COLO668 (cell line): Measurements from ENCODE around the gene KLHL25.
"Not testable (repeated sequence)": the region's sequence is repeated elsewhere in the genome, so short reads cannot be mapped to it uniquely, and the experiment has no call there.

ENCODE experiments used
- DNase-seq: peaks from one replicate; lab custom pipeline; 2025; ENCODE audit not compliant: unreplicated experiment; lab: John Stamatoyannopoulos, UW

KLHL25 gene, protein sequence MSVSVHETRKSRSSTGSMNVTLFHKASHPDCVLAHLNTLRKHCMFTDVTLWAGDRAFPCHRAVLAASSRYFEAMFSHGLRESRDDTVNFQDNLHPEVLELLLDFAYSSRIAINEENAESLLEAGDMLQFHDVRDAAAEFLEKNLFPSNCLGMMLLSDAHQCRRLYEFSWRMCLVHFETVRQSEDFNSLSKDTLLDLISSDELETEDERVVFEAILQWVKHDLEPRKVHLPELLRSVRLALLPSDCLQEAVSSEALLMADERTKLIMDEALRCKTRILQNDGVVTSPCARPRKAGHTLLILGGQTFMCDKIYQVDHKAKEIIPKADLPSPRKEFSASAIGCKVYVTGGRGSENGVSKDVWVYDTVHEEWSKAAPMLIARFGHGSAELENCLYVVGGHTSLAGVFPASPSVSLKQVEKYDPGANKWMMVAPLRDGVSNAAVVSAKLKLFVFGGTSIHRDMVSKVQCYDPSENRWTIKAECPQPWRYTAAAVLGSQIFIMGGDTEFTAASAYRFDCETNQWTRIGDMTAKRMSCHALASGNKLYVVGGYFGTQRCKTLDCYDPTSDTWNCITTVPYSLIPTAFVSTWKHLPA

DNA sequence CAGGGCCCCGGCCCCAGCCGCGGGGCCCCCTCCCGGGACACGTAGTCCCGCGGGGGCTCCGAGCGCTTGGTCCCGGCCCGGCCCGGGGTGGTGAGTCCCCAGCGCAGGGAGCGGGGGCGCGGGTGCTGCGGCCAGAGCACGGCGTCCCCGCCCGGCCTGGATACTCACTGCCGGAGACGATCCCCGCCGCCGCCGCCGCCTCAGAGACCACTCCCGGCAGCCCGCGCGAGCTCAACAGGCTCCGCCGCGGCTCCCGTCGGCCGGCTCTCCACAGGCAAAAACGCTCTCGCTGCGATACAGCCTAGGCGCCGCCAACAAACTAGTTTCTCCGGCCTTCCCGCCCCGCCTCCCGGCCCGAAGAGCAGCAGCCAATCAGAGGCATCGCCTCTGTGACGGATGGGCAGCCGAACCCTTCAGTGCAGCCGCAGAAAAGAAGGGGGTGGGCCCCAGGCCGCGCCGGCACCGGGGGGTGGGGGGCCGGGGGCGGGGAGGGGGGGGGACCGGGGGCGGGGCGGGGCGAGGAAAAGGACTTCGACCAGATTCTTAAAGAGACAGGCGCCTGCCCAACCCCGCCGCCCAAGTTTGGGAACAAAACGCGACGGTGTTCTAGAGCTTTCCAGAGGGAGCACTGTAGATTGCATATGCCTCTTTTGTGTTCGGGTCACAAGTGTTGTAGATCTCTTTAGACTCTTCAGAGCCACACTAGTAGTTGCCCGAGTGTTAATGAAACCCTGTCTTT lies at the start of gene KLHL25:
KLHL25 (minus strand) TSS at position 328 of the 739 bp plus-strand sequence. CDS start 25,115 bp downstream, outside the sequence.
- DNase-seq: peak; percentile 93

DNA sequence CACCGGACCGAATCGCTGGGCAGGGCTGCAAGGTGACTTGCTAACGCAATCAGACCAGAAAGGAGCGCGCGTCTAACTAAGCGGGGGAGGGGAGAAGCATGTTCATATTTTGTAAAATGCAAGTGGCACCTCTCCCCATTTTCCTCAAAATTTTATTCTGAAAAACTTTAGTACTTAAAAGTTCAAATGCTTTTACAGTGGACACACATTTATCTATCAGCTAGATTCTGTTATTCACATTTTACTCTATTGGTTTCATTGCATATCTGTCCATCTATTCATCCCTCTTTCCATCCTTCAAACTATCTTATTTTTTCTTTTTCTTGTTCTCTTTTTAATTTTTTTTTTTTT lies 46.1 kb upstream of the KLHL25 start:
- no peak for DNase-seq

DNA sequence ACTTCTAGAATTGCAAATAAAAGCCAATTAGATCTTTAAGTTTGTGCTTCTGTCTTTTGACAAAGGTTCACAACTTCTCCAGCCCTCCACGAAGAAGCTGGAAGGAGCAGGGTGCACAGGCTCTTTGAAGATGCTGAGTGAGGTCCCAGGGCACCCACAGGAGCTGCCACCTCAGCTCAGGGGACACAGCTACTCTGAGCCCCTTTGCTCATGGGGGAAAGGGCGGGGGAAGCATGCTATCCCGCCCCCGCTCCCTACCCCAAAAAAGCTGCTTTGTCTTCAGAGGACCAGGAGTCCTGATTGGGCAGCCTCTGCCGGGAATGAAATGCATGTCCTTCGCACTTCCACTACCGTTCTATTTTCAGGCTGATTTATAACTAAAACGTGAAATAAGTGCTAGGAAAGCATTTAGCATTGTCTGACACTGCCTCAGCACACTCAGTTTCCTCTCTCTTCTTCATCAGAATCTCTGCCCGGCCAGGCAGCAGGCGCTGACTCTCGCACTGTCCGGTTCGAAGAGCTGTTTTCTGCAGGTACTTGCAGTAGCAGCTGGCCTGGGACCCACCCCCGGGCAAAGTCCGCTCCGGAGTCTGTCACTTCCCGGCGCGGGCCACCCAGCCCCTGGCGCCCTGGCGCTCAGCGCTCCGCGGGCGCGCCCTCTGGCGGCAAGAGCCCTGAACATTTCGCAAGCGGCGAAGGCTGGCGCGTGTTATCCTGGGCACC lies 45.5 kb upstream of the KLHL25 start:
- peak; percentile 93 for DNase-seq

DNA sequence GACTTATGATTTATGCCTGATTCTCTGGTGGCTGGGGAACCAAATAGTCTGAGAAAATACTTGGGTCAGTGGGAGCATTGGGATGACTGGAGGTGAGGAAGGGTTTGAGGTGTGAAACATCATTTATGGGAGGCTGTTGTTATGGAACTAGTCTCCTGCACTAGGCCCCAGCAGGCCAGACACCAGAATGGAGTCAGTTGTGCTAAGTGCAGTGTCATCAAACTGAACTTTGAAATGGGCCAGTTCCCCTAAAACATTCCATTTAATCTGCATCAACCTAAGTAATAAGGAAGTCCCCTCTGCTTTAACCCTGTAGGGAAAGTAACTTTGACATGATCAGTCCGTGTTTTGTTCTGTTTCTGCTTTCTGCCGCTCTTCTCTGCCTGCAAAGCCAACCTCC lies 44.9 kb upstream of the KLHL25 start:
- no peak for DNase-seq

DNA sequence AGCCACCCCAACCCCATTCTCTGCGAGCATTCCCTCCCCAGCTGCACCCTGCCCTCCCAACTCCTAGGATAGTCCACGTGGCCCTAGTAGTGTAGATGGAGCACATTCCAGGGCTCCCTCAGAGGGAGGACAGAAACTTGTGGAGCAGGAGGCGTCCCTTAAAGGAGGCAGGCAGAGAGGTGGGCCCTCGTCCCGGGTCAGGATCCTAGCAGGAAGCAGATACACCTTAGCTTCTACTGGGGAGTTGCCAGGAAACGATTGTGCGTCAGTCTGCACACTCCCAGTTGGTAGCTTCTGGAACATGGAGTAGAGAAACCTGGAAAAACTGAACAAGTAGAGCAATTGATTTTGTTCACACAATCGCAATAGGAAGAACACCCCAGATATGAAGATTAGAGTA lies 43.9 kb upstream of the KLHL25 start:
- DNase-seq: no peak

DNA sequence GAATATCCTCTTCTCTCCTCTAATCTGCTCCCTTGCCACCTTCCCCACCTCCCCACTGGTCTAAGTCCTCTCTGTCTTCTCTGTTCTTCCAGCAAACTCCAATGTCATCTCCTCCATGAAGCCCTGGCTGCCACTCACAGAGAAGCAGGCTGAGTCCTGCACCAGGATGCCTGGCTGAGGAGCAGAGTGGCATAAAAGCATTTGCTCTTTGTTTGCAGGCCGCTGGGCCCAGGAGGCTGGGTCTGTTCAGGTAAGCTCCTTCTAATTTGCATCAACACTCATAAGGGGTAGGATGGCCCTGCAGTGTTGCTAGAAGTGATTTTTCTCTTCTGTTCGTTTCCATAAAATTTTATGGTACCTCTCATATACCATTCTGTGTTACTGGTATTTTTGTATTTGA lies 43.2 kb upstream of the KLHL25 start:
- peak; percentile 5 for DNase-seq

DNA sequence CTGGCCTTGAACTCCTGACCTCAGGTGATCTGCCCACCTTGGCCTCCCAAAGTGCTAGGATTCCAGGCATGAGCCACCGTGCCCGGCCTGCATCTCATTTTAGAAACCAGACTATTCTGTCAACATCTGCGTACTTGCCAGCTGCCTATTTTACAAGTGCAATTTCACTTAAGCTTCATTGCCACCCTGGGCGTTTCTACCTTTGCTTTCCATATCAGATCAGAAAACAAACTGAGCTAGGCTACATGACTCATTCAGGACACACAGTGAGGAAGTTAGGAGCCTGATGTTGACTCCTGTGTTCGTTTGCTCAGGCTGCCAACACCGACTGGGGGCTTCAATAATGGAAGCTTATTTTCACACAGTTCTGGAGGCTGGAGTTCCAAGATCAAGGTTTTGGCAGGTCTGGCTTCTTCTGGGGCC lies 42.3 kb upstream of the KLHL25 start:
- DNase-seq: peak; percentile 52

DNA sequence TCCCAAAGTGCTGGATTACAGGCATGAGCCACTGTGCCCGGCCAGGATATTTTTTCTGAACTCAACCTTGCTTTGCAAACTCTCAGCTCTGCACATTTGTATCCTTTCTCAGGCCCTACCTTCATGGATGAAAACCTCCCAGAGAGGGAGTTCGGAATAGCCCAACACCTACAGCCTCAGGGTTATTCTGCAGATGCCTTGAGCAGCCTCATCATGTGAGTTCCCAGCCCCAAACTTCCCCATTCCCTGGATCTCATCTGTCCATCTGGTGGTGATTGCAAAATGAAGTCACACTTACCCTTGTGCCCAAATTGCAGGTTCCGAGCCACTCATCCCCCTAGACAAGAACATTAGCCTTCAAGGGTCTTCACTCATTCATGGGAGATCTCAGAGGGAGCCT lies 39.9 kb upstream of the KLHL25 start:
- no peak for DNase-seq

DNA sequence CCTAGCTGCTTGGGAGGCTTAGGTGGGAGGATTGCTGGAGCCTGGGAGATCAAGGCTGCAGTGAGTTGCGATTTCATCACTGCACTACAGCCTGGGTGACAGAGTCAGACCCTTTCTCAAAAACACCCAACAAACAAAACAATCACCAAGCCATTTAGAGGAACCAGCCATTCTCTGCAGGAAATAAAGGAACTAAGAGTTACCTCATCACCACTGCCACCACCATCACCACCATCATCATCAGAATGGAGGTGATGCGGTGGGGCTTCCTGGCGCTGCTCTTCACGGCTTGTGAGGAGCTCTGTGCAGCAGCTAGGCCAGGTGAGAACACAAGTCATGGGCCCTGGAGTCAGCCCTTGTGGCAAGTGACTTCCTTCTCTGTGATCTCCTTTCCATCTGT lies 37.7 kb upstream of the KLHL25 start:
- DNase-seq: no peak

DNA sequence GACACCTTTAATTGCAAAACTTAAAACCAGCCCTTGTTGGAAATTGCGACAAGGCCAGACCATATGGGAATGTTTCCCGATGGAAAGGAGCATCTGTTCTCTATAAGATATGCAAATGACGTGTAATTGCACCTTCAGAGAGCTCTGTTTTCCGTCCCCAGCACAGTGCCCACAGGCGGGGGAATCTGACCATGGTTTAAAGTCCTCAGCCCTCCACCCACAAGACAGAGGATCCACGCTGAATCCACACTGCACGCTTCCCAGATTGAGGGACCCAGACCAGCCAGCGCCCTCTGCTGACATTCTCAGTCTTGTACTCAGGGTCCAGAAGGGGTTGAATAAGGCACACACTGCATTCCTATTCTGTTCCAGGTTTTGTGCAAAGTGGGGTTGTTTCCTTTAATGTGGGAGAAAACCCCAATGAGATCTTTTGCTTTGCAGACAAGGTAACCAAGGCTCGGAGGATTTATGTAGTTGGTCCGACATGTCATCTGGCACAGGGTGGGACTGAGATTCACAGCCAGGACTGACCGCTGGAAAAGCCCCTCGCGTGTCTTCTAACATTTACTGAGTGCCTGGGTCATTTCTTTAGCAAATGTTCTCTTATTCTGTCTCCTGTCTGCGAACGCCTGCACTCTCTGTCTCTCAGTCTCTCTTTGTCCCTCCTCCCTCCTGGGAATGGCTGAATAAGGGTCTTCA lies 36.8 kb upstream of the KLHL25 start:
- peak; percentile 48 for DNase-seq

DNA sequence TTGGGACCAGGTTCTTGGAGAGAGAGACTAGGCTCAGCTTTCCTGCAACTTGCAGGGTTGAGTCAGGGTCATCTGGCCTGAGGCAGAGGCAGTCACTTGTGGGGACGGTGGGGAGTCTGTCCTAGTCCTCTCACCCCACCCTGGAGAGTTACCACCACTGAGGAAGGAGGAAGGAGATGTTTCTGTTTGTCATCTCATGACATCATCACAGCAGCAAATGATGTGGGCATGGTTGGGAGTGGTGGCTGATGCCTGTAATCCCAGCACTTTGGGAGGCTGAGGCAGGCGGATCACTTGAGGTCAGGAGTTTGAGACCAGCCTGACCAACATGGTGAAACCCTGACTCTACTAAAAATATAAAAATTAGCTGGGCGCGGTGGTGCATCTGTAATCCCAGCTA lies 35.0 kb upstream of the KLHL25 start:
- not testable (repeated sequence) for DNase-seq

DNA sequence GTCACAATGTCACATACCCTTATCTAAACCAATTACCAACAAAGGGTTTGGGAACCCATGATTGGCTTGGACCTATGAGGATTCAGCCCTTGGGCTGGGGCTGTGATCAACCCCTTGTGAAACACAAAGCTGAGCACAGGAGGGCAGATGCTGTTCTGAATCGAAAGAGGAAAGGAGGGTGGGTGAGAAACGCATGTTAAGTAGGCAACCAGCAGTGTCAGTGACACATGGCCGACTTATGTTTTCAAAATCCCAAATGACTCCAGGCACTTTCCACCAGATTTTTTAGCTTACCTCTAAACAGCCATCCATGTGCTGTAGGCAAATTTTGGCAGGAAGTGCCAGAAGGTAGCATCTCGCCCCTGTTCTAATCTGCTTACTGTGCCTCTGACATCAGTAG lies 34.1 kb upstream of the KLHL25 start:
- DNase-seq: no peak

DNA sequence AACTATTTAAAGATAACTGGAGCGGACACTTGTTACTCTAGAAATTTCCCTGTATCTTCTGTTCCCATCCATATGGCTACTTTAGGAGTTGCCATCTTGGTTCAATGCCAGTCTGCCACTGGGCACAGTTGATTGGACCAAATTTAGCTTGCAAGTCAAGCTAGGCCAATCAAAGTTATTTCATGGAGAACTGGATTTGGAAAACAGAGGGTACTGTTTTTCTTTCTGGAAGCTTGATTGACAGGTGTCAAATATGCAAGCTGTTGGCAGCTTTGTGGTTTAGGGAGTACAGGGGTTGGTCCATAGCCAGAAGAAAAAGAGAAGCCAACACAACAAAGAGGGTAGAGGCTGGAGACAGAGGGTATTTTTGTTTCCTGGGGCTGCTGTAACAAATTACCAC lies 33.4 kb upstream of the KLHL25 start:
- no peak for DNase-seq

DNA sequence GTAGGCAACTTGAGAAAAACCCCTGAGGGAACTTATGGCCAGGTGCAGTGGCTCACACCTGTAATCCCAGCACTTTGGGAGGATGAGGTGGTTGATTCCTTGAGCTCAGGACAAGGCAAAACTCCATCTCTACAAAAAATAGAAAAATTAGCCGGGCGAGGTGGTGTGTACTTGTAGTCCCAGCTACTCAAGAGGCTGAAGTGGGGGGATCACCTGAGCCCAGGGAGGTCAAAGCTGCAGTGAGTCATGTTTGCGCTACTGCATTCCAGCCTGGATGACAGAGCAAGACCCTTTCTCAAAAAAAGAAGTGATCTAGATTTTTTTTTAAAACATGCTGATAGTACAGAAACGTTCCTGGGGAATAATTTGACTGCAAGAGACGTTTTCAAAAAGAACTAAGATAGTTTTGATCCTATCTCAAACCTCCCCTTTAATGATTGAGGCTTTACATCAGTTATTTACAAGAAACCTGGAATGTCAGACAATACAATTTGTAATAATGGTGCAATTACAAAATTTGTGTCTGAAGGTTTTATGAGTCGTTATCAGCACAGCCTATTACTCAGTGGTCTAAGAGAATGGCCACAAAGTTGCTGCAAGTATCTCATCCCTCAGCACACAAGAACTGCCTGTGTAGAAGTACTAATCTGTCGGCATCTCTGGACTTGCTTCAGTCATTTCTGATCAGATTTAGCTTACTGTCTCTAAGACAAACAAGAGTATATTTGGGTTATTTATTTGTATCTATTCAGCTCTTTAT lies 32.2 kb upstream of the KLHL25 start:
- DNase-seq: no peak

DNA sequence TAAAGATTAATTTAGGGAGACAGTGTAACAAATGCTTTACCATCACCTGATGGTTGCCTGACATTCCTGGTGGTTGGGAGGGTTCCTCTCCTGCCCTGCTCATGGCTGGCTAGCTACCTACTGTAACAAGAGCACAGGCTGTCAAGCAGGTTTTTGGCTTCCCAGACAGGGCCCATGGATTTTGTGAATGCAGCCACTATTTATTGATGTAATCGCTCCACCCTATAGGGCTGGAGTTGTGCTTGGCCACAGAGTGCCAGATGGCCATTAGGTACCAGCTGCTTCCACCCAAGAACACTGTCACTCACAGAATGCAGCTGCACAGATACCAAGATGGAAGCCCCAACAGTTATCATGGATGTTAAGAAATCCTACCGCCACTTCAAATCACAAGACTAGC lies 31.0 kb upstream of the KLHL25 start:
- peak; percentile 21 for DNase-seq

DNA sequence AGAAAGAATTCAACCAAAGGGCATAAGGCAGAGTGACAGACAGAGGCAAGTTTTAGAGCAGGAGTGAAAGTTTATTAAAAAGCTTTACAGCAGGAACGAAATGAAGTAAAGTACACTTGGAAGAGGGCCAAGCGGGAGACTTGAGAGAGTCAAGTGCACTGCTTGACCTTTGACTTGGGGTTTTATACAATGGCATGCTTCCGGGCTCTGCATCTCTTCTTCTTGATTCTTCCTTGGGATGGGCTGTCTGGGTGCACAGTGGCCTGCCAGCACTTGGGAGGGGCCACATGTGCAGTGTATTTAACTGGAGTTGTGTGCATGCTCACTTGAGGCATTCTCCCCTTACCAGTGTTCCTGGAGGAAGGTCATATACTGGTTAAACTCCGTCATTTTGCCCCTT lies 30.4 kb upstream of the KLHL25 start:
- DNase-seq: no peak

DNA sequence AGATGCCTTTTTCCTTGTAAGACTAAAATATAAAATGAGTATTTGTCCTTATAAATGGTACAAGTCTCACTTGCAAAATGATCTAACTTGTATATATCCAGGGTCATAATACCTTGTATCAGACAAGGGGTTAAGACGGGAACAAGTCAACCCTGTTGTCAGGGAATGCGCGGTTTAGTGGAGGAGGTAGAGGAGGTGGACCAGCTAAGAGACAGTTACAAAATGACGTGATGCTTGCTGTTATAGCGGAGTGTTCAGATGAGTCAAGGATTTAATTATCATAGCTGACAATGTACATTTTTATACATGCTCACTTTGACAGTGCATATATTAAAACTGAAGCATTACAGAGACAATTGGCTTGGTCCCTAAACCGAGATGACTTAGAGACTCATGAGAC lies 26.8 kb upstream of the KLHL25 start:
- no peak for DNase-seq

DNA sequence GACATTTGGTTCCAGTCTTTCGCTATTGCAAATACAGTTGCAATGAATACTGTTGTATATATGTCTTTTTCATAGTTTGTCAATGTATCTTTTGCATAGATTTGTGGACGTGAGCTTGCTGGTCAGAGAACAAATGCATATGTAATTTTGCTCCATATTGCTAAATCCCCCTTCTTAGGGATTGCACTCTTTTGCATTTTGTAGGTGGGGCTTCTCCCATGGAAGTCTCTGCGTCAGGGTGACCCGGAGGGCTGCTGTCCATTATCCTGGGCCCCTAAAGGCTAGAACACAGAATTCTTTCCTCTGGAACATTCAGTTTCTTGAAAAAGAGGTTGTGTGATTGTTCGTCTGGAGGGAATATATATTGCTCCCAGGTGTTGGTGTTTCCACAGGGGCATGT lies 25.2 kb upstream of the KLHL25 start:
- DNase-seq: no peak

DNA sequence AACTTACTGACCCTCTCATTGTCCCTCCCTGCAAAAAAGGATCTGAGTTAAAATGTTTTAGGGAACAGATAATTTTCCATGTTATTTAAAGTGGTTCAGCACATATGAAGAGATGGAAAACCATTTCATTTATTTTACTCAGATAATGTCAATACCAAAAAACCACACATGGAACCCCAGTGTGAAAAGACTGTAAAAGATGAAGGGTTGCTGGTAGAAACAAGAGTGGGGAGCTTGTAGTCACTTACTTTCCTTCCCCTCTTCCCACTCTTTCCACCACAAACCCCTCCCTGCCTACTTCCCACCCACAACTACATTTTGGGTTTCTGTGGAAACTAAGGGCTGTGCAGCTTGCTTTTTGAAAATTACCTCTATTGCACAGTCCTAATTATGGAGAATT lies 18.5 kb upstream of the KLHL25 start:
- DNase-seq: no peak

DNA sequence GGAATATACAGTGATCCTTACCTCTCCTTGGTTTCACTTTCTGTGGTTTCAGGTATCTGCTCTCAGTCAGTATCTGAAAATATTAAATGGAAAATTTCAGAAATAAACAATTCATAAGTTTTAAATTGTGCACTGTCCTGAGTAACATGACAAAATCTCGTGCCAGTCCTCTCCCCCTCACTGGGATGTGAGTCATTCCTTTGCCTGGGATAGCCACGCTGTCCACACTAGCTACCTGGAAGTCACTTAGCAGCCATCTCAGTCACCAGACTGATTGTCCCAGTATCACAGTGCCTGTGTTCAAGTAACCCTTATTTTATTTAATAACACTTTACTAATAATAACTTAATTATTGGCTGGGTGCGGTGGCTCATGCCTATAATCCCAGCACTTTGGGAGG lies 15.3 kb upstream of the KLHL25 start:
- no peak for DNase-seq
